ENCODE measurements around the gene PARD6G. TPM values are rescaled to one million over a fixed set of nuclear protein-coding genes. Genes with fewer than 3 reads are reported as not detected.

PARD6G gene
- total RNA-seq, 1 donor from 2014 or later, result 1.7 TPM

- DNase-seq (no peak), ATAC-seq (ENCODE audit: poor library complexity) (no peak)
- intact Hi-C loops (cut with DNase I), result no loop called here
Measured at GRCh38 chr18:80180778-80181564, 66.3 kb downstream of the PARD6G start.

- ATAC-seq (ENCODE audit: poor library complexity), result no peak
- DNase-seq, result no peak
- intact Hi-C loops (cut with DNase I), result no loop called here
Measured at GRCh38 chr18:80179857-80180558, 67.3 kb downstream of the PARD6G start.

- intact Hi-C loops (cut with DNase I), result no loop called here
- DNase-seq, result no peak
- no peak for ATAC-seq (ENCODE audit: poor library complexity)
Measured at GRCh38 chr18:80178935-80179818, 68.1 kb downstream of the PARD6G start.

- DNase-seq (no peak), ATAC-seq (ENCODE audit: poor library complexity) (no peak)
- intact Hi-C loops (cut with DNase I), result no loop called here
Measured at GRCh38 chr18:80177128-80177527, 70.2 kb downstream of the PARD6G start.

GRCh38 chr18:80176334-80177073, 70.8 kb downstream of the PARD6G start:
- intact Hi-C loops (cut with DNase I), result no loop called here
- no peak for ATAC-seq (ENCODE audit: poor library complexity)
- no peak for DNase-seq

GRCh38 chr18:80175451-80176204, 71.7 kb downstream of the PARD6G start:
- intact Hi-C loops (cut with DNase I), result no loop called here
- ATAC-seq (ENCODE audit: poor library complexity), result no peak
- DNase-seq, result no peak

GRCh38 chr18:80173060-80173459, 74.3 kb downstream of the PARD6G start:
- DNase-seq (no peak), ATAC-seq (ENCODE audit: poor library complexity) (no peak)
- intact Hi-C loops (cut with DNase I), result no loop called here

- no peak for DNase-seq
- no peak for ATAC-seq (ENCODE audit: poor library complexity)
- intact Hi-C loops (cut with DNase I), result no loop called here
Measured at GRCh38 chr18:80172056-80172455, 75.3 kb downstream of the PARD6G start.

GRCh38 chr18:80171054-80171872, 76.1 kb downstream of the PARD6G start:
- DNase-seq, result peak; percentile 74
- peak; percentile 62 for ATAC-seq (ENCODE audit: poor library complexity)
- intact Hi-C loops (cut with DNase I), result no loop called here

- DNase-seq (no peak), ATAC-seq (ENCODE audit: poor library complexity) (no peak)
- intact Hi-C loops (cut with DNase I), result no loop called here
Measured at GRCh38 chr18:80170395-80171053, 76.8 kb downstream of the PARD6G start.

- DNase-seq (no peak), ATAC-seq (ENCODE audit: poor library complexity) (no peak)
- intact Hi-C loops (cut with DNase I), result no loop called here
Measured at GRCh38 chr18:80169607-80170006, 77.7 kb downstream of the PARD6G start.

- DNase-seq (no peak), ATAC-seq (ENCODE audit: poor library complexity) (no peak)
- intact Hi-C loops (cut with DNase I), result no loop called here
Measured at GRCh38 chr18:80168982-80169381, 78.3 kb downstream of the PARD6G start.

GRCh38 chr18:80168346-80168745, 79.0 kb downstream of the PARD6G start:
- no peak for DNase-seq
- intact Hi-C loops (cut with DNase I), result no loop called here
- ATAC-seq (ENCODE audit: poor library complexity), result no peak

- DNase-seq, result no peak
- ATAC-seq (ENCODE audit: poor library complexity), result no peak
- intact Hi-C loops (cut with DNase I), result no loop called here
Measured at GRCh38 chr18:80167931-80168330, 79.4 kb downstream of the PARD6G start.

- ATAC-seq (ENCODE audit: poor library complexity), result no peak
- DNase-seq, result no peak
- intact Hi-C loops (cut with DNase I), result no loop called here
Measured at GRCh38 chr18:80167331-80167730, 80.0 kb downstream of the PARD6G start.

GRCh38 chr18:80166725-80167124, 80.6 kb downstream of the PARD6G start:
- intact Hi-C loops (cut with DNase I), result no loop called here
- DNase-seq, result no peak
- ATAC-seq (ENCODE audit: poor library complexity), result no peak

GRCh38 chr18:80166240-80166639, 81.1 kb downstream of the PARD6G start:
- intact Hi-C loops (cut with DNase I), result no loop called here
- DNase-seq (no peak), ATAC-seq (ENCODE audit: poor library complexity) (no peak)

All from Right ventricle myocardium superior (tissue), 1 donor.